ENCODE data around the gene EIF4A3. TPM values are rescaled to one million over a fixed set of nuclear protein-coding genes. Genes with fewer than 3 reads are reported as not detected.

EIF4A3 gene
- total RNA-seq, 1 donor from 2014 or later: 78.9 TPM

GRCh38 chr17:80130992-80131391 is 15.9 kb downstream of the EIF4A3 start:
- Histone ChIP-seq H3K27ac (no peak overlapping the region), H3K36me3 (peaks cover 26 to 32% of the 10 kb centered on the region in 2 donors), H3K4me3 (no peak overlapping the region), H3K27me3 (no peaks in the 10 kb centered on the region), H3K9me3 (no peaks in the 10 kb centered on the region), H3K4me1 (no peaks in the 10 kb centered on the region)
- DNase-seq (ENCODE audit: low spot score in 2 of 2): no peak
- no peak for TF ChIP-seq CTCF (IDR thresholded peaks at IDR 0.05)
- intact Hi-C loops (cut with DNase I): no loop called here

GRCh38 chr17:80129006-80129565 is 17.8 kb downstream of the EIF4A3 start:
- Histone ChIP-seq H3K4me3 (no peak overlapping the region), H3K36me3 (peaks cover 7 to 13% of the 10 kb centered on the region in 2 donors), H3K27me3 (no peaks in the 10 kb centered on the region), H3K4me1 (no peaks in the 10 kb centered on the region), H3K9me3 (no peaks in the 10 kb centered on the region), H3K27ac (no peak overlapping the region)
- DNase-seq (ENCODE audit: low spot score in 2 of 2): no peak
- TF ChIP-seq CTCF (IDR thresholded peaks at IDR 0.05): no peak
- intact Hi-C loops (cut with DNase I): no loop called here

GRCh38 chr17:80126449-80126715 is 20.5 kb downstream of the EIF4A3 start:
- DNase-seq (ENCODE audit: low spot score in 2 of 2): no peak

GRCh38 chr17:80125656-80126448 is 21.1 kb downstream of the EIF4A3 start:
- Histone ChIP-seq H3K4me3 (no peak overlapping the region), H3K27me3 (no peaks in the 10 kb centered on the region), H3K9me3 (no peaks in the 10 kb centered on the region), H3K36me3 (no peaks in the 10 kb centered on the region), H3K4me1 (no peaks in the 10 kb centered on the region), H3K27ac (no peak overlapping the region)
- no peak for TF ChIP-seq CTCF (IDR thresholded peaks at IDR 0.05)
- intact Hi-C loops (cut with DNase I): no loop called here
- no peak for DNase-seq (ENCODE audit: low spot score in 2 of 2)

More at GRCh38 chr17:80126449-80126715, 20.5 kb downstream of the EIF4A3 start:
- Histone ChIP-seq H3K36me3 (no peaks in the 10 kb centered on the region), H3K4me3 (no peak overlapping the region), H3K4me1 (no peaks in the 10 kb centered on the region), H3K9me3 (no peaks in the 10 kb centered on the region), H3K27me3 (no peaks in the 10 kb centered on the region), H3K27ac (no peak overlapping the region)
- TF ChIP-seq CTCF (IDR thresholded peaks at IDR 0.05): no peak
- intact Hi-C loops (cut with DNase I): no loop called here

- no peaks in the 10 kb centered on the region for H3K9me3 ChIP-seq
- H3K27me3 ChIP-seq: no peaks in the 10 kb centered on the region
- H3K4me1 ChIP-seq: no peaks in the 10 kb centered on the region
- no peak for DNase-seq (ENCODE audit: low spot score in 2 of 2)
- no peak overlapping the region for H3K4me3 ChIP-seq
- intact Hi-C loops (cut with DNase I): no loop called here
- H3K36me3 ChIP-seq: no peaks in the 10 kb centered on the region
- H3K27ac ChIP-seq: no peak overlapping the region
- no peak for TF ChIP-seq CTCF (IDR thresholded peaks at IDR 0.05)
Measured at GRCh38 chr17:80124351-80124981, 22.5 kb downstream of the EIF4A3 start.
